GM12892 (cell line): ENCODE results near the gene VWA3B.

Experiments
- POLR2A ChIP-seq: IDR thresholded peaks from 2 replicates; pipeline ENCODE4 v1.6.1; 2011; ENCODE audit warnings: low read depth, low read length, control low read depth
- POLR2AphosphoS5 ChIP-seq: IDR thresholded peaks from 2 replicates; pipeline ENCODE4 v1.6.1; 2011; ENCODE audit warnings: low read depth, low read length, control low read depth
- TAF1 ChIP-seq: IDR thresholded peaks from 2 replicates; pipeline ENCODE4 v1.6.1; 2011; ENCODE audit warnings: low read depth, mild to moderate bottlenecking, control low read depth, low read length, borderline replicate concordance

DNA sequence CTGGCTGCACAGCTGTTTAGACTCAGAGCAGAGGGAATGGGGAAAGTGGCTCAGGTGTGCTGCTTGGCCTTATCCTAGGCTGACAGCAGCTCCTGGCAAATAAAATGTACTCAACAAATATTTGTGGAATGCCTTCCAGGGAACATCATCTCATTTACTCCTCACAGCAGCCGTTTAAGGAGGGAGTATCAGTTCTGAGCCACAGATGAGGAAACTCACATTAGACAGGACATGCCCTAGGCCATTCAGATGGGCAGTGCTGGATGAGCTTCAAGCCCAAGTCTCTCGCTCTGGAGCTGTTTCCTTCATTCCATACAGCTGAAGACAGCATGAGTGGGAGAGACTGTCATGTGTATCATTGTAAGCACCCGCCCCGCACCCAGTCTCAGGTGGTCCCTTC lies 129.6 kb downstream of the VWA3B start:
- TF ChIP-seq TAF1 (no peak), POLR2AphosphoS5 (no peak), POLR2A (no peak)
